ENCODE results near the gene P3H2. TPM values are rescaled to one million over a fixed set of nuclear protein-coding genes. Genes with fewer than 3 reads are reported as not detected.

Gene P3H2
- total and polyA plus RNA-seq, 2 of the 4 experiments (the other 2 are of a cell fraction) = 54.7 to 64.3 TPM

GRCh38 chr3:190000187-190000860, 120.4 kb downstream of the P3H2 start:
- H3K18ac ChIP-seq (ENCODE audit: low read depth, low read length) = no peak overlapping the region; the same call in 1 of the 2 replicates
- no peak overlapping the region for H3K9ac ChIP-seq (ENCODE audit: low read depth, low read length)
- 0 out of 3 replicates have a peak overlapping the region, but pooled peaks have one; percentile 0 for H2BK15ac ChIP-seq (ENCODE audit: low read depth, low read length)
- in situ Hi-C loops (cut with MboI; ENCODE audit: low sequenced_read_pairs) = no loop called here
- dilution Hi-C loops (cut with HindIII; ENCODE audit: low sequenced_read_pairs, unreplicated experiment) = no loop called here
- intact Hi-C loops (cut with micrococcal nuclease) = no loop called here
- BruUV-seq (replicated peaks) = no TSS peak
- CTCF ChIA-PET = interaction anchor here (1.1 kb wide), 1 partner anchor 54 kb away, joined by 3 read pairs; no protein-coding TSS in a partner anchor
- TF ChIP-seq USF2 (IDR thresholded peaks at IDR 0.05; ENCODE audit: low read depth, low read length) (no peak), FOS (IDR thresholded peaks at IDR 0.05; ENCODE audit: low read depth, low read length) (no peak), NFE2L2 (IDR thresholded peaks at IDR 0.05; ENCODE audit: low read depth, low read length) (no peak), MAFK (IDR thresholded peaks at IDR 0.05; ENCODE audit: low read depth, low read length) (no peak), ELK1 (IDR thresholded peaks at IDR 0.05; ENCODE audit: borderline replicate concordance, low read depth, low read length) (no peak), RAD21 (IDR thresholded peaks at IDR 0.05; ENCODE audit: low read length) (no peak), BHLHE40 (IDR thresholded peaks at IDR 0.05; ENCODE audit: low read depth, low read length) (no peak), MXI1 (IDR thresholded peaks at IDR 0.05; ENCODE audit: borderline replicate concordance, low read depth, low read length) (no peak), RCOR1 (IDR thresholded peaks at IDR 0.05; ENCODE audit: insufficient replicate concordance, low read length) (no peak), CEBPB (IDR thresholded peaks at IDR 0.05; ENCODE audit: low read depth, low read length) (no peak), POLR2A (IDR thresholded peaks at IDR 0.05; ENCODE audit: low read depth, low read length) (no peak), CHD1 (IDR thresholded peaks at IDR 0.05; ENCODE audit: low read depth, low read length) (no peak), MAZ (IDR thresholded peaks at IDR 0.05; ENCODE audit: borderline replicate concordance, low read depth, low read length) (no peak), RFX5 (IDR thresholded peaks at IDR 0.05; ENCODE audit: low read depth, low read length) (no peak)
- H2AFZ ChIP-seq (replicated peaks; ENCODE audit: low read length, poor library complexity) = no peak overlapping the region
- no peaks in the 10 kb centered on the region; the same call in 1 of the 2 replicates for H4K20me1 ChIP-seq (ENCODE audit: insufficient read depth, low read length)
- H3K4me3 ChIP-seq (ENCODE audit: insufficient read depth, low read depth, low read length) = no peak overlapping the region
- DNase-seq (no peak), ATAC-seq (ENCODE audit: low read depth) (no peak)
- peak overlapping the region; percentile 44 for H2BK120ac ChIP-seq (ENCODE audit: low read depth, low read length)
- H3K27me3 ChIP-seq (ENCODE audit: control insufficient read depth, insufficient read depth, low read length) = no peaks in the 10 kb centered on the region
- peaks cover 9% of the 10 kb centered on the region for H3K4me1 ChIP-seq (ENCODE audit: control insufficient read depth, insufficient read depth, low read length)
- H3K23ac ChIP-seq (ENCODE audit: low read depth, low read length) = peak overlapping the region; percentile 62; the same call in 1 of the 2 replicates
- no peak overlapping the region for H2AK9ac ChIP-seq (replicated peaks; ENCODE audit: low read depth, low read length, poor library complexity)
- no peak overlapping the region for H3K56ac ChIP-seq (ENCODE audit: extremely low read depth, insufficient read depth, low read length)
- peak overlapping the region; percentile 13; the same call in 1 of the 2 replicates for H4K91ac ChIP-seq (ENCODE audit: insufficient read depth, low read depth, low read length)
- no peak overlapping the region for H2BK5ac ChIP-seq (ENCODE audit: low read depth, low read length, poor library complexity, severe bottlenecking)
- POLR2A ChIA-PET (ENCODE audit: unreplicated experiment) = no interaction called here
- H3K4me2 ChIP-seq (ENCODE audit: low read depth, low read length) = no peak overlapping the region
- peak overlapping the region; percentile 52; the same call in 1 of the 2 replicates for H4K5ac ChIP-seq (ENCODE audit: low read depth, low read length)
- H3K36me3 ChIP-seq (ENCODE audit: control insufficient read depth, insufficient read depth, low read length) = no peaks in the 10 kb centered on the region
- 0 out of 2 replicates have a peak overlapping the region, but pooled peaks have one; percentile 22 for H3K4ac ChIP-seq (ENCODE audit: low read depth, low read length)
- 0 out of 2 replicates have a peak overlapping the region, but pooled peaks have one; percentile 35 for H2AK5ac ChIP-seq (ENCODE audit: low read depth, low read length)
- no peaks in the 10 kb centered on the region for H3K9me3 ChIP-seq (ENCODE audit: control insufficient read depth, insufficient read depth, low read length)
- H3K79me1 ChIP-seq (ENCODE audit: low read depth in 1 of 2, low read length in 2 of 2) = peaks cover 5 to 35% of the 10 kb centered on the region in 2 experiments; a peak in 2 of 4 replicates
- no peak overlapping the region for H3K27ac ChIP-seq (ENCODE audit: insufficient read depth, low read length)
- 0 out of 2 replicates have a peak overlapping the region, but pooled peaks have one; percentile 5 for H2BK20ac ChIP-seq (ENCODE audit: low read depth, low read length)
- 67% methylated on average over 1 of the region's 4 CpGs; no CpG with 5 or more reads in 1 of the 2 experiments for WGBS, 2 experiments (ENCODE audit: extremely low coverage in 2 of 2, insufficient read length in 1 of 2)
- H4K8ac ChIP-seq (ENCODE audit: low read depth in 2 of 2, low read length in 2 of 2) = 0 out of 4 replicates have a peak overlapping the region, but pooled peaks of 1 of the 2 experiments have one; percentile 13
- H3K9me1 ChIP-seq (ENCODE audit: insufficient read depth, low read length) = peaks cover 5% of the 10 kb centered on the region; the same call in 1 of the 2 replicates
- H3K14ac ChIP-seq (replicated peaks; ENCODE audit: low read depth, low read length) = no peak overlapping the region; the same call in 1 of the 2 replicates

Measured in IMR-90 (cell line).